WTC11 (cell line): ENCODE results near the gene PGM2L1. TPM values are rescaled to one million over a fixed set of nuclear protein-coding genes. Genes with fewer than 3 reads are reported as not detected.

Source experiments
- ATAC-seq: fragments of 200-7000 bp; cut with Tn5 transposase; 2 replicates; pipeline ENCODE4 v1.10.0; 2021; ENCODE audit warnings: mild to moderate bottlenecking, moderate library complexity
- CTCF ChIA-PET: fragments of 300-600 bp; sonication (Branson Sonifier 250); formaldehyde crosslinking; loops from one replicate; lab custom pipeline; 2021; ENCODE audit warnings: antibody characterized with exemption; lab: Charles Lee
- POLR2A ChIA-PET: fragments of 350-600 bp; sonication (Branson Sonifier 250); formaldehyde crosslinking; loops from one replicate; lab custom pipeline; 2021; ENCODE audit warnings: antibody characterized with exemption; lab: Charles Lee
- DNase-seq: peaks from one replicate; pipeline ENCODE4 v3.0.0; 2021; ENCODE audit warnings: low spot score
- H3K27ac Mint-ChIP-seq: 2 replicates; pipeline ENCODE4 v1.8.0; 2021; ENCODE audit warnings: mixed read lengths
- H3K27me3 Mint-ChIP-seq: 2 replicates; pipeline ENCODE4 v1.8.0; 2021; ENCODE audit warnings: low read depth, mild to moderate bottlenecking, moderate library complexity, mixed read lengths
- H3K36me3 Mint-ChIP-seq: 2 replicates; pipeline ENCODE4 v1.8.0; 2021; ENCODE audit warnings: mixed read lengths
- H3K4me1 Mint-ChIP-seq: 2 replicates; pipeline ENCODE4 v1.8.0; 2022; ENCODE audit warnings: mixed read lengths
- H3K4me3 Mint-ChIP-seq: 2 replicates; pipeline ENCODE4 v1.8.0; 2021; ENCODE audit warnings: mild to moderate bottlenecking, moderate library complexity, mixed read lengths
- H3K9me3 Mint-ChIP-seq: 2 replicates; pipeline ENCODE4 v1.8.0; 2021; ENCODE audit warnings: mixed read lengths
- CBFB ChIP-seq: sonication (generic); formaldehyde crosslinking; IDR thresholded peaks from 2 replicates; pipeline ENCODE4 v1.8.1; 2022; ENCODE audit warnings: mild to moderate bottlenecking, low read depth, missing genetic modification reagents
- CREM ChIP-seq: sonication (generic); formaldehyde crosslinking; IDR thresholded peaks from 2 replicates; pipeline ENCODE4 v1.8.1; 2022; ENCODE audit warnings: mild to moderate bottlenecking, missing genetic modification reagents, moderate library complexity
- ETV6 ChIP-seq: sonication (generic); formaldehyde crosslinking; IDR thresholded peaks from 2 replicates; pipeline ENCODE4 v1.8.1; 2022; ENCODE audit warnings: mild to moderate bottlenecking, missing genetic modification reagents
- FOXJ3 ChIP-seq: sonication (generic); formaldehyde crosslinking; IDR thresholded peaks from 2 replicates; pipeline ENCODE4 v1.9.0; 2021; ENCODE audit warnings: missing genetic modification reagents, mild to moderate bottlenecking, borderline replicate concordance
- IRF2 ChIP-seq: sonication (generic); formaldehyde crosslinking; IDR thresholded peaks from 2 replicates; pipeline ENCODE4 v1.8.0; 2022; ENCODE audit warnings: low read depth, missing genetic modification reagents, borderline replicate concordance
- JUN ChIP-seq: sonication (generic); formaldehyde crosslinking; IDR thresholded peaks from 2 replicates; pipeline ENCODE4 v1.8.0; 2023; ENCODE audit warnings: mild to moderate bottlenecking, missing genetic modification reagents
- MAX ChIP-seq: sonication (generic); formaldehyde crosslinking; IDR thresholded peaks from 2 replicates; pipeline ENCODE4 v1.8.0; 2022; ENCODE audit warnings: mild to moderate bottlenecking, missing genetic modification reagents
- MXD4 ChIP-seq: fragments of 250-450 bp; sonication (Bioruptor Pico); IDR thresholded peaks from 2 replicates; pipeline ENCODE4 v1.8.0; 2021; ENCODE audit warnings: mild to moderate bottlenecking, moderate library complexity, borderline replicate concordance
- TEAD1 ChIP-seq: sonication (generic); formaldehyde crosslinking; IDR thresholded peaks from 2 replicates; pipeline ENCODE4 v1.8.0; 2022; ENCODE audit warnings: mild to moderate bottlenecking, missing genetic modification reagents
- ZNF121 ChIP-seq: sonication (generic); formaldehyde crosslinking; IDR thresholded peaks from 2 replicates; pipeline ENCODE4 v1.8.0; 2023; ENCODE audit warnings: missing genetic modification reagents
- ZNF219 ChIP-seq: sonication (generic); formaldehyde crosslinking; IDR thresholded peaks from 2 replicates; pipeline ENCODE4 v1.8.0; 2023; ENCODE audit warnings: missing genetic modification reagents, mild to moderate bottlenecking, borderline replicate concordance
- ZNF263 ChIP-seq: sonication (generic); formaldehyde crosslinking; IDR thresholded peaks from 2 replicates; pipeline ENCODE4 v1.8.1; 2022; ENCODE audit warnings: low read depth, mild to moderate bottlenecking, moderate library complexity, missing genetic modification reagents
- ZNF317 ChIP-seq: sonication (generic); formaldehyde crosslinking; IDR thresholded peaks from 2 replicates; pipeline ENCODE4 v1.8.1; 2023; ENCODE audit warnings: low read depth, mild to moderate bottlenecking, moderate library complexity, missing genetic modification reagents, borderline replicate concordance
- ZNF396 ChIP-seq: fragments of 250-450 bp; sonication (Bioruptor Pico); IDR thresholded peaks from 2 replicates; pipeline ENCODE4 v1.8.0; 2021; ENCODE audit warnings: mild to moderate bottlenecking, moderate library complexity, borderline replicate concordance
- total RNA-seq: library from RNA; stranded (reverse); gene quantifications from 3 replicates; pipeline ENCODE4 v1.2.3, GENCODE V29; 2021
- TF ChIP-seq, protein P1 (sequence below): sonication (generic); formaldehyde crosslinking; IDR thresholded peaks from 2 replicates; pipeline ENCODE4 v1.8.0; 2023; ENCODE audit warnings: mild to moderate bottlenecking, missing genetic modification reagents
- TF ChIP-seq, protein P2 (sequence below): sonication (generic); formaldehyde crosslinking; IDR thresholded peaks from 2 replicates; pipeline ENCODE4 v1.8.0; 2022; ENCODE audit warnings: mild to moderate bottlenecking, missing genetic modification reagents
- TF ChIP-seq, protein P3 (sequence below): sonication (generic); formaldehyde crosslinking; IDR thresholded peaks from 2 replicates; pipeline ENCODE4 v1.8.0; 2022; ENCODE audit warnings: mild to moderate bottlenecking, missing genetic modification reagents
- TF ChIP-seq, protein P4 (sequence below): sonication (generic); formaldehyde crosslinking; IDR thresholded peaks from 2 replicates; pipeline ENCODE4 v1.8.1; 2023; ENCODE audit warnings: mild to moderate bottlenecking, missing genetic modification reagents, moderate library complexity
- TF ChIP-seq, protein P5 (sequence below): fragments of 250-450 bp; sonication (Bioruptor Pico); IDR thresholded peaks from 2 replicates; pipeline ENCODE4 v1.9.0; 2021; ENCODE audit warnings: mild to moderate bottlenecking

Gene PGM2L1
- total RNA-seq, 1 experiment from 2014 or later, result 34.1 TPM

DNA sequence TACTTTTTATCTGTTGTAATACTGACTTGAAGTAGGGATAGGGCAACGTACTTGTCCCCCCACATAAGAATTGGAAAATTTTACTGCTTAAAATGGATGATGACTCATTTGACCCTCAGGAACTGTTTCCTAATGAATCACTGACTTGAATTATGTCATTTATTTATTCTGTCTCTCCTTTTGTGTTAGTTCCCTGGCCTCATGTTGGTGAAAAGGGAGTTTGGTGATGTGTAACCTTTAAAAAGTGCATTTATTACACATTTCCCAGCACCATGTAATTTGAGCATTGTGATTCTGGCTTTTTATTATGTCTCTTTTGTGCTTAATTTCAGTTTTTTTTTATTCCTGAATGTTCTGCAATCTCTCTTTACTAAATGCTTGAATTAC is 20.3 kb upstream of the PGM2L1 start:
- Mint-ChIP-seq H3K4me3 (no peak overlapping the region), H3K36me3 (no peaks in the 10 kb centered on the region), H3K9me3 (peaks cover 5% of the 10 kb centered on the region; the same call in 1 of the 2 replicates), H3K4me1 (peaks cover 3% of the 10 kb centered on the region), H3K27ac (no peak overlapping the region), H3K27me3 (no peaks in the 10 kb centered on the region)
- TF ChIP-seq, protein P1, sequence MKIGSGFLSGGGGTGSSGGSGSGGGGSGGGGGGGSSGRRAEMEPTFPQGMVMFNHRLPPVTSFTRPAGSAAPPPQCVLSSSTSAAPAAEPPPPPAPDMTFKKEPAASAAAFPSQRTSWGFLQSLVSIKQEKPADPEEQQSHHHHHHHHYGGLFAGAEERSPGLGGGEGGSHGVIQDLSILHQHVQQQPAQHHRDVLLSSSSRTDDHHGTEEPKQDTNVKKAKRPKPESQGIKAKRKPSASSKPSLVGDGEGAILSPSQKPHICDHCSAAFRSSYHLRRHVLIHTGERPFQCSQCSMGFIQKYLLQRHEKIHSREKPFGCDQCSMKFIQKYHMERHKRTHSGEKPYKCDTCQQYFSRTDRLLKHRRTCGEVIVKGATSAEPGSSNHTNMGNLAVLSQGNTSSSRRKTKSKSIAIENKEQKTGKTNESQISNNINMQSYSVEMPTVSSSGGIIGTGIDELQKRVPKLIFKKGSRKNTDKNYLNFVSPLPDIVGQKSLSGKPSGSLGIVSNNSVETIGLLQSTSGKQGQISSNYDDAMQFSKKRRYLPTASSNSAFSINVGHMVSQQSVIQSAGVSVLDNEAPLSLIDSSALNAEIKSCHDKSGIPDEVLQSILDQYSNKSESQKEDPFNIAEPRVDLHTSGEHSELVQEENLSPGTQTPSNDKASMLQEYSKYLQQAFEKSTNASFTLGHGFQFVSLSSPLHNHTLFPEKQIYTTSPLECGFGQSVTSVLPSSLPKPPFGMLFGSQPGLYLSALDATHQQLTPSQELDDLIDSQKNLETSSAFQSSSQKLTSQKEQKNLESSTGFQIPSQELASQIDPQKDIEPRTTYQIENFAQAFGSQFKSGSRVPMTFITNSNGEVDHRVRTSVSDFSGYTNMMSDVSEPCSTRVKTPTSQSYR (CRISPR knock-in tag), result no peak
- TF ChIP-seq JUN (CRISPR knock-in tag) (no peak), ZNF121 (CRISPR knock-in tag) (no peak), ZNF317 (no peak), FOXJ3 (CRISPR knock-in tag) (no peak), ZNF263 (no peak), CREM (CRISPR knock-in tag) (no peak), CBFB (no peak), ETV6 (CRISPR knock-in tag) (no peak), MAX (CRISPR knock-in tag) (no peak), TEAD1 (CRISPR knock-in tag) (no peak), IRF2 (CRISPR knock-in tag) (no peak)
- TF ChIP-seq, protein P2, sequence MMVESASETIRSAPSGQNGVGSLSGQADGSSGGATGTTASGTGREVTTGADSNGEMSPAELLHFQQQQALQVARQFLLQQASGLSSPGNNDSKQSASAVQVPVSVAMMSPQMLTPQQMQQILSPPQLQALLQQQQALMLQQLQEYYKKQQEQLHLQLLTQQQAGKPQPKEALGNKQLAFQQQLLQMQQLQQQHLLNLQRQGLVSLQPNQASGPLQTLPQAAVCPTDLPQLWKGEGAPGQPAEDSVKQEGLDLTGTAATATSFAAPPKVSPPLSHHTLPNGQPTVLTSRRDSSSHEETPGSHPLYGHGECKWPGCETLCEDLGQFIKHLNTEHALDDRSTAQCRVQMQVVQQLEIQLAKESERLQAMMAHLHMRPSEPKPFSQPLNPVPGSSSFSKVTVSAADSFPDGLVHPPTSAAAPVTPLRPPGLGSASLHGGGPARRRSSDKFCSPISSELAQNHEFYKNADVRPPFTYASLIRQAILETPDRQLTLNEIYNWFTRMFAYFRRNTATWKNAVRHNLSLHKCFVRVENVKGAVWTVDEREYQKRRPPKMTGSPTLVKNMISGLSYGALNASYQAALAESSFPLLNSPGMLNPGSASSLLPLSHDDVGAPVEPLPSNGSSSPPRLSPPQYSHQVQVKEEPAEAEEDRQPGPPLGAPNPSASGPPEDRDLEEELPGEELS (CRISPR knock-in tag), result no peak
- TF ChIP-seq, protein P3, sequence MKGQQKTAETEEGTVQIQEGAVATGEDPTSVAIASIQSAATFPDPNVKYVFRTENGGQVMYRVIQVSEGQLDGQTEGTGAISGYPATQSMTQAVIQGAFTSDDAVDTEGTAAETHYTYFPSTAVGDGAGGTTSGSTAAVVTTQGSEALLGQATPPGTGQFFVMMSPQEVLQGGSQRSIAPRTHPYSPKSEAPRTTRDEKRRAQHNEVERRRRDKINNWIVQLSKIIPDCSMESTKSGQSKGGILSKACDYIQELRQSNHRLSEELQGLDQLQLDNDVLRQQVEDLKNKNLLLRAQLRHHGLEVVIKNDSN (CRISPR knock-in tag), result no peak
- TF ChIP-seq, protein P4, sequence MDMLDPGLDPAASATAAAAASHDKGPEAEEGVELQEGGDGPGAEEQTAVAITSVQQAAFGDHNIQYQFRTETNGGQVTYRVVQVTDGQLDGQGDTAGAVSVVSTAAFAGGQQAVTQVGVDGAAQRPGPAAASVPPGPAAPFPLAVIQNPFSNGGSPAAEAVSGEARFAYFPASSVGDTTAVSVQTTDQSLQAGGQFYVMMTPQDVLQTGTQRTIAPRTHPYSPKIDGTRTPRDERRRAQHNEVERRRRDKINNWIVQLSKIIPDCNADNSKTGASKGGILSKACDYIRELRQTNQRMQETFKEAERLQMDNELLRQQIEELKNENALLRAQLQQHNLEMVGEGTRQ, result no peak
- DNase-seq, result no peak
- ChIA-PET POLR2A (no interaction called here), CTCF (interaction anchor here (0.6 kb wide), 1 partner anchor 29 kb away, joined by 3 read pairs; no protein-coding TSS in a partner anchor)
- ATAC-seq, result no peak

DNA sequence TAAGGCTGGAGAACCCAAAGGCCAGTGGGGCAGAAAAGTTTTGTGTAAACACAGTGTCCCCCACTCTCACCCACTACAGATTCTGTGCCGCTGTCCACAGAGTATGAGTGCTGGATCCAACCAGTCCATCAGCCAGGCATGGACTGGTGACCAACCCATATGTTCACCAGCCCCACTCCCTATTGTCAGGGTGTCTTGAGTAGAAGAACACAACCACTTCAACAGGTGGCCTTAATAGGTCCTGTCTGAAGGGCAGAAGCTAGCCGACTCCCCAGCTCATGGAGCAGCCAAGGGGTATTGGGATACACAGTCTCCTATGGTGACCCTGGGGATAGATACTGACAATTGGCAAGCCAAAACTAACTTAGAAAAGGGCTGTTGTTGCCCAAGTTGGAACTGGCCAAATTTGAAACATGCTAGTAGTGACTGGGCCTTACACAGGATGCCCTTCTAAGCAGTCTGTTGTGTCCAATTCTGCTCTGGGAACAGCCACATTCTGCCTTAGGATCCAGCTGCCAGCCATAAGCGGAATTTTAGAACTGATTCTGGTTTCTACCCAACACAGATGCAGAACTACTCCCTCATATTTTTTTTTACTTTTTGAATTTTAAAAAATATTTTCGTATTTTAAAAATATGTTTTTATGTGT is 19.8 kb upstream of the PGM2L1 start:
- peaks cover 5% of the 10 kb centered on the region for H3K4me1 Mint-ChIP-seq
- H3K27me3 Mint-ChIP-seq, result no peaks in the 10 kb centered on the region
- H3K27ac Mint-ChIP-seq, result no peak overlapping the region
- H3K4me3 Mint-ChIP-seq, result no peak overlapping the region
- ChIA-PET POLR2A (interaction anchor here (0.8 kb wide), 1 partner anchor 11 kb away, joined by 3 read pairs; no protein-coding TSS in a partner anchor), CTCF (interaction anchor here (1.3 kb wide), 1 partner anchor 31 kb away, joined by 4 read pairs; no protein-coding TSS in a partner anchor)
- DNase-seq (no peak), ATAC-seq (no peak)
- H3K36me3 Mint-ChIP-seq, result no peaks in the 10 kb centered on the region
- peaks cover under 1% of the 10 kb centered on the region; the same call in 1 of the 2 replicates for H3K9me3 Mint-ChIP-seq
- TF ChIP-seq, protein P5, sequence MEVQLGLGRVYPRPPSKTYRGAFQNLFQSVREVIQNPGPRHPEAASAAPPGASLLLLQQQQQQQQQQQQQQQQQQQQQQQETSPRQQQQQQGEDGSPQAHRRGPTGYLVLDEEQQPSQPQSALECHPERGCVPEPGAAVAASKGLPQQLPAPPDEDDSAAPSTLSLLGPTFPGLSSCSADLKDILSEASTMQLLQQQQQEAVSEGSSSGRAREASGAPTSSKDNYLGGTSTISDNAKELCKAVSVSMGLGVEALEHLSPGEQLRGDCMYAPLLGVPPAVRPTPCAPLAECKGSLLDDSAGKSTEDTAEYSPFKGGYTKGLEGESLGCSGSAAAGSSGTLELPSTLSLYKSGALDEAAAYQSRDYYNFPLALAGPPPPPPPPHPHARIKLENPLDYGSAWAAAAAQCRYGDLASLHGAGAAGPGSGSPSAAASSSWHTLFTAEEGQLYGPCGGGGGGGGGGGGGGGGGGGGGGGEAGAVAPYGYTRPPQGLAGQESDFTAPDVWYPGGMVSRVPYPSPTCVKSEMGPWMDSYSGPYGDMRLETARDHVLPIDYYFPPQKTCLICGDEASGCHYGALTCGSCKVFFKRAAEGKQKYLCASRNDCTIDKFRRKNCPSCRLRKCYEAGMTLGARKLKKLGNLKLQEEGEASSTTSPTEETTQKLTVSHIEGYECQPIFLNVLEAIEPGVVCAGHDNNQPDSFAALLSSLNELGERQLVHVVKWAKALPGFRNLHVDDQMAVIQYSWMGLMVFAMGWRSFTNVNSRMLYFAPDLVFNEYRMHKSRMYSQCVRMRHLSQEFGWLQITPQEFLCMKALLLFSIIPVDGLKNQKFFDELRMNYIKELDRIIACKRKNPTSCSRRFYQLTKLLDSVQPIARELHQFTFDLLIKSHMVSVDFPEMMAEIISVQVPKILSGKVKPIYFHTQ (CRISPR knock-in tag), result no peak
- TF ChIP-seq, protein P2 (CRISPR knock-in tag), result no peak
- TF ChIP-seq, protein P1 (CRISPR knock-in tag), result no peak
- TF ChIP-seq MXD4, result no peak
- no peak for TF ChIP-seq ZNF219 (CRISPR knock-in tag)
- no peak for TF ChIP-seq CBFB
- TF ChIP-seq ZNF396, result no peak
